K562 (cell line): ENCODE measurements around the gene HTR3C. TPM values are rescaled to one million over a fixed set of nuclear protein-coding genes. Genes with fewer than 3 reads are reported as not detected.

ENCODE experiments used
- ATAC-seq: fragments of 200-7000 bp; cut with Tn5 transposase; 3 replicates; pipeline ENCODE4 v1.9.1; 2020; ENCODE audit warnings: moderate library complexity
- BruUV-seq: library from RNA; stranded (reverse); fragments of 400-500 nt; replicated peaks from 2 replicates; lab custom pipeline; 2021; lab: Mats Ljungman, UMichigan
- CTCF ChIA-PET: fragments of 300-600 bp; formaldehyde crosslinking; extraction: SDS; loops from one replicate; lab custom pipeline; 2021; ENCODE audit warnings: low intra/inter-chr PET ratio; lab: Yijun Ruan, JAX
- POLR2A ChIA-PET: fragments of 300-600, 350-650 bp; sonication (Branson Sonifier 250); formaldehyde crosslinking; extraction: SDS; loops from one replicate; lab custom pipeline; 2021; ENCODE audit warnings: antibody characterized with exemption, inconsistent platforms; lab: Yijun Ruan, JAX
- DNase-seq, 4 experiments: peaks; one replicate each; pipeline versions ENCODE4 v3.0.0 to v3.0.0-alpha.2; 2011 to 2018; ENCODE audit warnings: low spot score in 3 of 4, mixed read lengths in 3 of 4; ENCODE audit errors: extremely low read depth in 1 of 4
- FAIRE-seq: peaks from 2 replicates; lab custom pipeline; 2011; peaks lifted over from hg19 to GRCh38; lab: Jason Lieb, UNC
- H2AFZ ChIP-seq: 2 replicates; pipeline ENCODE4 v1.6.0; 2011; ENCODE audit warnings: low read depth, low read length, control low read depth, inconsistent platforms
- H3K27ac ChIP-seq: fragments of 200-600 bp; 3 replicates; pipeline ENCODE4 v1.8.0; 2011; ENCODE audit warnings: low read depth, mild to moderate bottlenecking, control low read depth, inconsistent platforms, low read length, moderate library complexity, mixed read lengths; ENCODE audit errors: extremely low read depth
- H3K27me3 ChIP-seq, 2 experiments: fragments of 300-600 bp in 1 of 2; 2 replicates in 1 of 2; 3 replicates in 1 of 2; pipeline versions ENCODE4 v1.6.0 to v1.8.0; 2011; ENCODE audit warnings: inconsistent platforms in 2 of 2, low read length in 2 of 2, mild to moderate bottlenecking in 1 of 2, mixed read lengths in 1 of 2, moderate library complexity in 1 of 2; ENCODE audit not compliant: control insufficient read depth in 2 of 2, insufficient read depth in 2 of 2
- H3K36me3 ChIP-seq: fragments of 300-600 bp; 3 replicates; pipeline ENCODE4 v1.8.0; 2011; ENCODE audit warnings: mild to moderate bottlenecking, low read length, inconsistent platforms; ENCODE audit not compliant: control insufficient read depth, insufficient read depth
- H3K4me1 ChIP-seq, 2 experiments: fragments of 200-600 bp in 1 of 2; replicated peaks in 1 of 2; 2 replicates in 1 of 2; 3 replicates in 1 of 2; pipeline versions ENCODE4 v1.5.1 to v1.8.0; 2011; ENCODE audit warnings: inconsistent platforms in 2 of 2, low read length in 2 of 2, mild to moderate bottlenecking in 1 of 2, mixed read lengths in 1 of 2, moderate library complexity in 1 of 2; ENCODE audit not compliant: control insufficient read depth in 2 of 2, insufficient read depth in 2 of 2
- H3K4me2 ChIP-seq: 2 replicates; pipeline ENCODE4 v1.6.1; 2011; ENCODE audit warnings: low read length, control low read depth, inconsistent platforms, mixed read lengths; ENCODE audit not compliant: insufficient read depth
- H3K4me3 ChIP-seq: fragments of 200-600 bp; sonication (generic), shearing (Covaris generic); 2 replicates; pipeline ENCODE4 v1.5.1; 2016; ENCODE audit warnings: control low read depth, inconsistent platforms
- H3K79me2 ChIP-seq: fragments of 200-600 bp; 3 replicates; pipeline ENCODE4 v1.8.0; 2011; ENCODE audit warnings: low read length, inconsistent platforms; ENCODE audit not compliant: control insufficient read depth, insufficient read depth
- H3K9ac ChIP-seq, 2 experiments: 2 replicates each; pipeline versions ENCODE4 v1.6.0 to v1.6.1; 2011; ENCODE audit warnings: low read depth in 2 of 2, low read length in 2 of 2, control low read depth in 1 of 2, inconsistent platforms in 1 of 2, mild to moderate bottlenecking in 1 of 2, mixed read lengths in 1 of 2; ENCODE audit not compliant: insufficient read depth in 1 of 2
- H3K9me1 ChIP-seq: one replicate; pipeline ENCODE4 v1.6.0; 2011; ENCODE audit warnings: inconsistent platforms, mild to moderate bottlenecking, low read length, moderate library complexity; ENCODE audit not compliant: control insufficient read depth, insufficient read depth
- H3K9me3 ChIP-seq: replicated peaks from 2 replicates; pipeline ENCODE4 v1.5.1; 2011; ENCODE audit warnings: low read depth, low read length, inconsistent platforms; ENCODE audit not compliant: control insufficient read depth, insufficient read depth
- H4K20me1 ChIP-seq: replicated peaks from 2 replicates; pipeline ENCODE4 v1.6.1; 2011; ENCODE audit warnings: low read length, inconsistent platforms, mixed read lengths; ENCODE audit not compliant: control insufficient read depth, insufficient read depth
- ESRRA ChIP-seq: fragments of 450-650 bp; IDR thresholded peaks from 2 replicates; pipeline ENCODE4 v1.6.1; 2014; ENCODE audit warnings: low read depth, mild to moderate bottlenecking, moderate library complexity, borderline replicate concordance
- GATA2 ChIP-seq: sonication (generic); formaldehyde crosslinking; IDR thresholded peaks from 2 replicates; pipeline ENCODE4 v1.4.0; 2020; ENCODE audit warnings: mild to moderate bottlenecking, missing genetic modification reagents
- HDAC6 ChIP-seq: IDR thresholded peaks from 2 replicates; pipeline ENCODE4 v1.6.1; 2012; ENCODE audit warnings: low read depth, mild to moderate bottlenecking, control low read depth, inconsistent platforms, low read length, moderate library complexity
- HMG20B ChIP-seq: fragments of 250-450 bp; sonication (Bioruptor Pico); IDR thresholded peaks from 2 replicates; pipeline ENCODE4 v1.5.0; 2021; ENCODE audit warnings: mild to moderate bottlenecking
- IFI16 ChIP-seq: fragments of 250-450 bp; sonication (Bioruptor Pico); IDR thresholded peaks from 2 replicates; pipeline ENCODE4 v2.1.2; 2022; ENCODE audit warnings: mild to moderate bottlenecking, inconsistent platforms
- LEF1 ChIP-seq: fragments of 450-650 bp; IDR thresholded peaks from 2 replicates; pipeline ENCODE4 v1.6.1; 2016; ENCODE audit warnings: mild to moderate bottlenecking
- PTTG1 ChIP-seq: fragments of 450-650 bp; IDR thresholded peaks from 2 replicates; pipeline ENCODE4 v1.6.1; 2016; ENCODE audit warnings: low read depth, mild to moderate bottlenecking, missing genetic modification characterization, missing compliant biosample characterization
- RBFOX2 ChIP-seq: fragments of 200-400 bp; formaldehyde crosslinking; IDR thresholded peaks from 2 replicates; pipeline ENCODE4 v1.6.1; 2017; ENCODE audit warnings: low read depth, mild to moderate bottlenecking, low read length, moderate library complexity
- SMAD2 ChIP-seq: fragments of 150-350 bp; IDR thresholded peaks from 2 replicates; pipeline ENCODE4 v1.6.1; 2014; ENCODE audit warnings: low read depth, mild to moderate bottlenecking, low read length
- TAF9B ChIP-seq: fragments of 450-650 bp; IDR thresholded peaks from 2 replicates; pipeline ENCODE4 v1.6.1; 2018; ENCODE audit warnings: mild to moderate bottlenecking; ENCODE audit not compliant: partially characterized antibody
- TBL1XR1 ChIP-seq, 2 experiments: IDR thresholded peaks; 2 replicates each; pipeline ENCODE4 v1.6.1; 2012; ENCODE audit warnings: improper control_type of control experiment in 2 of 2, low read length in 2 of 2, mild to moderate bottlenecking in 1 of 2
- TEAD1 ChIP-seq, 2 experiments: fragments of 450-650 bp in 1 of 2; sonication (generic) in 1 of 2; formaldehyde crosslinking; IDR thresholded peaks; 2 replicates each; pipeline versions ENCODE4 v1.4.0 to v1.8.0; 2020 to 2022; ENCODE audit warnings: mild to moderate bottlenecking in 2 of 2, missing genetic modification reagents in 1 of 2
- ZNF134 ChIP-seq: fragments of 250-450 bp; sonication (Bioruptor Pico); conservative IDR thresholded peaks from 2 replicates; pipeline ENCODE4 v1.4.0; 2020
- ZNF41 ChIP-seq: fragments of 250-450 bp; sonication (Bioruptor Pico); conservative IDR thresholded peaks from 2 replicates; pipeline ENCODE4 v1.4.0; 2020; ENCODE audit warnings: mild to moderate bottlenecking
- ZNF583 ChIP-seq: fragments of 250-450 bp; sonication (Bioruptor Pico); IDR thresholded peaks from 2 replicates; pipeline ENCODE4 v1.4.0; 2020
- ZNF766 ChIP-seq: fragments of 200-800 bp; sonication (Bioruptor generic); conservative IDR thresholded peaks from 2 replicates; pipeline ENCODE4 v1.6.1; 2016; ENCODE audit warnings: missing genetic modification characterization, missing compliant biosample characterization
- WGBS: fragments of 100-300 bp; shearing (Covaris generic); methylation state at CpG from one replicate; pipeline ENCODE4 v1.1.6; 2016; ENCODE audit warnings: low coverage, mixed read lengths; ENCODE audit not compliant: insufficient coverage; ENCODE audit errors: missing lambda C conversion rate; 5-methylcytosine and 5-hydroxymethylcytosine counted together
- in situ Hi-C: fragments of 300-500 bp; cut with MboI; formaldehyde crosslinking; loops from 4 replicates; pipeline ENCODE4 v1.15.0; 2018; ENCODE audit warnings: inconsistent platforms, mixed read lengths
- intact Hi-C: fragments of 100-400 bp; cut with micrococcal nuclease; formaldehyde crosslinking; loops from 2 replicates; pipeline ENCODE4 v1.14.2; 2022
- polyA plus RNA-seq, 8 experiments: library from polyadenylated mRNA; depleted of rRNA in 4 of 8; stranded (reverse) in 5 of 8; unstranded in 3 of 8; fragments of >200 nt; fragmentation: Nextera tagmentation in 2 of 8; fragmentation: Illumina TruSeq in 1 of 8; extraction: Ambion mirVana in 2 of 8; extraction: Trizol in 1 of 8; gene quantifications; 2 replicates each; pipeline versions ENCODE4 v1.2.1 to v1.2.3, GENCODE V29; 2011 to 2014; ENCODE audit warnings: inconsistent platforms in 1 of 8, missing spikeins in 1 of 8
- total RNA-seq, 7 experiments: library from RNA; depleted of rRNA in 6 of 7; stranded (reverse); fragments of >200 nt in 6 of 7; fragmentation: Illumina TruSeq in 2 of 7; extraction: Trizol in 2 of 7; gene quantifications; 2 replicates each; pipeline versions ENCODE4 v1.2.1 to v1.2.3, GENCODE V29; 2011 to 2021; ENCODE audit warnings: low replicate concordance in 1 of 7
- TF ChIP-seq, protein P1 (sequence below): sonication (generic); formaldehyde crosslinking; IDR thresholded peaks from 2 replicates; pipeline ENCODE4 v1.8.0; 2022; ENCODE audit warnings: mild to moderate bottlenecking, missing genetic modification reagents
- TF ChIP-seq, protein P2 (sequence below): fragments of 450-650 bp; formaldehyde crosslinking; IDR thresholded peaks from 2 replicates; pipeline ENCODE4 v1.4.0; 2020; ENCODE audit warnings: mild to moderate bottlenecking, moderate library complexity
- TF ChIP-seq, protein P3 (sequence below): sonication (generic); formaldehyde crosslinking; IDR thresholded peaks from 2 replicates; pipeline ENCODE4 v1.8.1; 2022; ENCODE audit warnings: missing genetic modification reagents

The HTR3C gene
- total and polyA plus RNA-seq, 9 of the 15 experiments (the other 6 are each of a cell fraction or from before 2014, with no cell fraction given), result 0.04 to 0.06 TPM; not detected in 7

DNA sequence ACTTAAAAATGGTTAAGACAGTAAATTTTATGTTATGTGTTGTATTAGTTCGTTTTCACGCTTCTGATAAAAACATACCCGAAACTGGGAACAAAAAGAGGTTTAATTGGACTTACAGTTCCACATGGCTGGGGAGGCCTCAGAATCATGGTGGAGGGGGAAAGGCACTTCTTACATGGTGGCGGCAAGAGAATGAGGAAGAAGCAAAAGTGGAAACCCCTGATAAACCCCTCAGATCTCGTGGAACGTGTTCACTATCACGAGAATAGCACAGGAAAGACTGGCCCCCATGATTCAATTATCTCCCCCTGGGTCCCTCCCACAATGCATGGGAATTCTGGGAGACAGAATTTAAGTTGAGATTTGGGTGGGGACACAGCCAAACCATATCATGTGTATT, 18.3 kb downstream of the HTR3C start (continued):
- peak; percentile 74 for TF ChIP-seq ZNF766

DNA sequence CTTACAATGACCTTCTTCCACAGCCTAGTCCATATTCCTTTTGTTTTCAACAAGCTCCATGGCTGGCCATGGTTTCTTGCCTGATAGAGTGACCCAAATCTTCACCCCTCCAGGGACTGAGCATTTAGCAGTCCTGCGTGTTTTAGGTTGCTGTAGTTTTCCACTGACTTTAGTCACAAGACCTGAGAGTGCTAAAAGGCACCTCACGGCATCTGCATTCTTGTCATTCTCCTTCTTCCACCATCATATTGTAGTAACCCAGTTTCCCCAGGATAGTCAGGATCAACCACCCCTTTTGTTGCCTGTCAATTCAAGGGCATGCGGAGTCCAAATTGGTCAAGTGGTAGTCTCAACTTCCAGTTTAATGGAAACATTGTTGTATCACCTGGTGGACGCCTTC, 20.8 kb downstream of the HTR3C start:
- intact Hi-C loops, result no loop called here
- Histone ChIP-seq H3K27ac (no peak overlapping the region), H3K36me3 (no peaks in the 10 kb centered on the region), H3K79me2 (no peaks in the 10 kb centered on the region), H3K4me3 (no peak overlapping the region), H3K9ac (no peak overlapping the region), H4K20me1 (no peaks in the 10 kb centered on the region), H3K4me2 (no peak overlapping the region), H3K9me1 (no peaks in the 10 kb centered on the region), H3K9me3 (peaks cover 6% of the 10 kb centered on the region), H3K27me3 (no peaks in the 10 kb centered on the region), H2AFZ (peak overlapping the region; percentile 61), H3K4me1 (0 out of 5 replicates have a peak, but pooled peaks cover 0 to 2% of the 10 kb centered on the region in 2 experiments)
- no TSS peak for BruUV-seq
- DNase-seq (no peak), ATAC-seq (no peak), FAIRE-seq (no peak)
- in situ Hi-C loops, result no loop called here
- ChIA-PET CTCF (no interaction called here), POLR2A (no interaction called here)
- 33% methylated on average over 4 of the region's 4 CpGs for WGBS
- TF ChIP-seq RBFOX2 (no peak), ESRRA (no peak), ZNF134 (CRISPR knock-in tag) (no peak), TBL1XR1 (IDR thresholded peaks at IDR 0.05; ENCODE audit: low read length in 2 of 2) (no peak), HMG20B (CRISPR knock-in tag) (no peak), GATA2 (no peak), PTTG1 (no peak), ZNF41 (no peak), SMAD2 (no peak), TAF9B (no peak), LEF1 (no peak), IFI16 (CRISPR knock-in tag) (no peak), HDAC6 (no peak), TEAD1 (CRISPR knock-in tag; IDR thresholded peaks at IDR 0.05) (no peak), ZNF583 (CRISPR knock-in tag) (no peak)
- TF ChIP-seq, protein P1, sequence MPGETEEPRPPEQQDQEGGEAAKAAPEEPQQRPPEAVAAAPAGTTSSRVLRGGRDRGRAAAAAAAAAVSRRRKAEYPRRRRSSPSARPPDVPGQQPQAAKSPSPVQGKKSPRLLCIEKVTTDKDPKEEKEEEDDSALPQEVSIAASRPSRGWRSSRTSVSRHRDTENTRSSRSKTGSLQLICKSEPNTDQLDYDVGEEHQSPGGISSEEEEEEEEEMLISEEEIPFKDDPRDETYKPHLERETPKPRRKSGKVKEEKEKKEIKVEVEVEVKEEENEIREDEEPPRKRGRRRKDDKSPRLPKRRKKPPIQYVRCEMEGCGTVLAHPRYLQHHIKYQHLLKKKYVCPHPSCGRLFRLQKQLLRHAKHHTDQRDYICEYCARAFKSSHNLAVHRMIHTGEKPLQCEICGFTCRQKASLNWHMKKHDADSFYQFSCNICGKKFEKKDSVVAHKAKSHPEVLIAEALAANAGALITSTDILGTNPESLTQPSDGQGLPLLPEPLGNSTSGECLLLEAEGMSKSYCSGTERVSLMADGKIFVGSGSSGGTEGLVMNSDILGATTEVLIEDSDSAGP (CRISPR knock-in tag), result no peak
- TF ChIP-seq, protein P2, sequence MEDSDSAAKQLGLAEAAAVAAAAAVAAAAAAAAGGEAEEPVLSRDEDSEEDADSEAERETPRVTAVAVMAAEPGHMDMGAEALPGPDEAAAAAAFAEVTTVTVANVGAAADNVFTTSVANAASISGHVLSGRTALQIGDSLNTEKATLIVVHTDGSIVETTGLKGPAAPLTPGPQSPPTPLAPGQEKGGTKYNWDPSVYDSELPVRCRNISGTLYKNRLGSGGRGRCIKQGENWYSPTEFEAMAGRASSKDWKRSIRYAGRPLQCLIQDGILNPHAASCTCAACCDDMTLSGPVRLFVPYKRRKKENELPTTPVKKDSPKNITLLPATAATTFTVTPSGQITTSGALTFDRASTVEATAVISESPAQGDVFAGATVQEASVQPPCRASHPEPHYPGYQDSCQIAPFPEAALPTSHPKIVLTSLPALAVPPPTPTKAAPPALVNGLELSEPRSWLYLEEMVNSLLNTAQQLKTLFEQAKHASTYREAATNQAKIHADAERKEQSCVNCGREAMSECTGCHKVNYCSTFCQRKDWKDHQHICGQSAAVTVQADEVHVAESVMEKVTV, result no peak
- TF ChIP-seq, protein P3, sequence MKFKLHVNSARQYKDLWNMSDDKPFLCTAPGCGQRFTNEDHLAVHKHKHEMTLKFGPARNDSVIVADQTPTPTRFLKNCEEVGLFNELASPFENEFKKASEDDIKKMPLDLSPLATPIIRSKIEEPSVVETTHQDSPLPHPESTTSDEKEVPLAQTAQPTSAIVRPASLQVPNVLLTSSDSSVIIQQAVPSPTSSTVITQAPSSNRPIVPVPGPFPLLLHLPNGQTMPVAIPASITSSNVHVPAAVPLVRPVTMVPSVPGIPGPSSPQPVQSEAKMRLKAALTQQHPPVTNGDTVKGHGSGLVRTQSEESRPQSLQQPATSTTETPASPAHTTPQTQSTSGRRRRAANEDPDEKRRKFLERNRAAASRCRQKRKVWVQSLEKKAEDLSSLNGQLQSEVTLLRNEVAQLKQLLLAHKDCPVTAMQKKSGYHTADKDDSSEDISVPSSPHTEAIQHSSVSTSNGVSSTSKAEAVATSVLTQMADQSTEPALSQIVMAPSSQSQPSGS, result no peak
